Kidney (tissue), 14 donors: ENCODE data around the gene ATP8A2. TPM values are rescaled to one million over a fixed set of nuclear protein-coding genes. Genes with fewer than 3 reads are reported as not detected.

Source experiments
- DNase-seq, 5 donors: peaks; one replicate each; pipeline ENCODE4 v3.0.0-alpha.2; 2013 to 2020
- FAIRE-seq: peaks from 2 replicates; lab custom pipeline; 2012; peaks lifted over from hg19 to GRCh38; lab: Jason Lieb, UNC
- H3K27ac ChIP-seq, 2 donors: one replicate each; pipeline ENCODE4 v1.7.0; 2013; ENCODE audit warnings: low read depth in 2 of 2, low read length in 2 of 2, inconsistent platforms in 1 of 2
- H3K27me3 ChIP-seq: one replicate; pipeline ENCODE4 v1.7.1; 2013; ENCODE audit warnings: low read length, inconsistent platforms; ENCODE audit not compliant: control insufficient read depth, insufficient read depth
- H3K36me3 ChIP-seq, 3 donors: one replicate each; pipeline versions ENCODE4 v1.7.0 to v1.7.1; 2013; ENCODE audit warnings: low read length in 3 of 3, control low read depth in 1 of 3, inconsistent platforms in 1 of 3; ENCODE audit not compliant: insufficient read depth in 3 of 3, control insufficient read depth in 2 of 3
- H3K4me1 ChIP-seq, 3 donors: one replicate each; pipeline versions ENCODE4 v1.7.0 to v1.7.1; 2013; ENCODE audit warnings: low read length in 3 of 3, inconsistent platforms in 1 of 3, low read depth in 1 of 3; ENCODE audit not compliant: control insufficient read depth in 2 of 3, insufficient read depth in 2 of 3
- H3K4me3 ChIP-seq, 3 donors: one replicate each; pipeline versions ENCODE4 v1.7.0 to v1.8.1; 2013; ENCODE audit warnings: low read length in 3 of 3, control low read depth in 1 of 3, inconsistent platforms in 1 of 3
- H3K9ac ChIP-seq, 3 donors: one replicate each; pipeline versions ENCODE4 v1.7.0 to v1.7.1; 2013; ENCODE audit warnings: low read length in 3 of 3, control low read depth in 1 of 3, inconsistent platforms in 1 of 3
- H3K9me3 ChIP-seq, 3 donors: one replicate each; pipeline versions ENCODE4 v1.7.0 to v1.7.1; 2013; ENCODE audit warnings: low read length in 3 of 3, control low read depth in 1 of 3, inconsistent platforms in 1 of 3; ENCODE audit not compliant: control insufficient read depth in 2 of 3, insufficient read depth in 1 of 3
- CTCF ChIP-seq: IDR thresholded peaks from 3 replicates; pipeline ENCODE4 v1.5.1; 2012; ENCODE audit warnings: mild to moderate bottlenecking, moderate library complexity, borderline replicate concordance; ENCODE audit not compliant: insufficient read depth; ENCODE audit errors: extremely low read depth
- intact Hi-C: fragments of 100-400 bp; cut with DNase I; formaldehyde crosslinking; loops from one replicate; pipeline ENCODE4 v1.11.1; 2022
- polyA plus RNA-seq: library from polyadenylated mRNA; stranded (reverse); fragments of 350-450 nt; fragmentation: Illumina TruSeq; extraction: RNeasy Lipid Tissue Mini Kit (QIAGEN cat#74804); gene quantifications from one replicate; pipeline ENCODE4 v1.2.3, GENCODE V29; 2014; ENCODE audit warnings: low read depth, low replicate concordance; ENCODE audit not compliant: insufficient read depth
- total RNA-seq: library from RNA; stranded (reverse); fragmentation: NEBNext Ultra II Directional; extraction: Animal tissue kit (Norgen Biotek cat#: 25700); gene quantifications from one replicate; pipeline ENCODE4 v1.2.1, GENCODE V29; 2021
- donor health status: control.
- donor health status: control.
- donor health status: control.
- donor health status: control.
- donor health status: control.
- donor health status: DM: yes; HTN: yes; CAD: no.
- donor health status: Normal renal cell carcinoma (clear cell type).

The ATP8A2 gene
- total and polyA plus RNA-seq, 2 donors from 2014 or later: 0.50 to 0.73 TPM

- DNase-seq (no peak), FAIRE-seq (no peak)
- Histone ChIP-seq H3K4me1 (no peaks in the 10 kb centered on the region), H3K27ac (no peak overlapping the region), H3K27me3 (no peaks in the 10 kb centered on the region), H3K36me3 (no peaks in the 10 kb centered on the region), H3K9ac (no peak overlapping the region), H3K9me3 (peaks cover 0 to 12% (median 0%) of the 10 kb centered on the region in 3 donors), H3K4me3 (no peak overlapping the region)
- TF ChIP-seq CTCF: no peak
- intact Hi-C loops: no loop called here
Measured at GRCh38 chr13:25525884-25526283, 154.1 kb downstream of the ATP8A2 start.

DNA sequence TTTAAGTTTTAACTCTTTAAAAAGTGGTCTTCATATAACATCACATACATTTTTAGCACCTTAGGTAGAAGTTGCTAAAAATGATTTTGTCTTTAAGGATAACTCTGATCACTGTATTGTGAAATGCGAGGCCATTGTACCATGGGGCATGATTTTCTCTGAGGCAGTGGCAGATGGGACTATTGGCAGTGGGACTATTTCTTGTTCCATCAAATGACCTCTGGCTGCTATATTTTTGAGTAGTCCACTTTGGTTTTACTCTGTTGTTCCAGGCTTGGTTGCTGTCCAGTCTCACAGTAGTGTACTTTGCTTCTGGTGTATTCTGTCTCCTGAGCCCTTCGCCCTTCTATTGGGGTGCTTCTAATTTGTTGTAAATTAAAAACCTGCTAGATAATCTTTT, 156.5 kb downstream of the ATP8A2 start:
- Histone ChIP-seq H3K27me3 (no peaks in the 10 kb centered on the region), H3K27ac (no peak overlapping the region), H3K4me1 (no peaks in the 10 kb centered on the region), H3K9ac (no peak overlapping the region), H3K36me3 (no peaks in the 10 kb centered on the region), H3K4me3 (no peak overlapping the region), H3K9me3 (peaks cover 0 to 12% (median 0%) of the 10 kb centered on the region in 3 donors)
- no peak for FAIRE-seq
- intact Hi-C loops: no loop called here
- no peak for DNase-seq
- no peak for TF ChIP-seq CTCF

DNA sequence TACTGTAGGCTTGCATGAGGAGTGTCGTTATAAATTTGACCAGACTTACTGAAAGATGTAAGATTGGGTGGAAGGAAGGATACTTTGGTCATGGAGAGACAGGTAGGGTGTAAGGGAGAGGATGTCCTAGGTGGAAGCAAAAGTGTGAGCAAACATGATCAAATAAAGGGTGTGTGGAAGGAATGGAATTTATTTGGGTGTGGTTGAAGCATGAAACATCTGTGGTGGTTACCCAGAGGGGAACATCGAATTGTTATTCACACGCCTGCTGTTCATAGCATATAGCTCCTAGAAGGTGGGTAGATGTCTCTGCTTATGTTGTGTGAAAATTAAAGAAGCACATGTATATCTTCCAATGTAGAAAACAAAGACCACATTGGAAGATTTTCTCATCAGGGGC, 157.7 kb downstream of the ATP8A2 start:
- TF ChIP-seq CTCF: no peak
- no peak for FAIRE-seq

DNA sequence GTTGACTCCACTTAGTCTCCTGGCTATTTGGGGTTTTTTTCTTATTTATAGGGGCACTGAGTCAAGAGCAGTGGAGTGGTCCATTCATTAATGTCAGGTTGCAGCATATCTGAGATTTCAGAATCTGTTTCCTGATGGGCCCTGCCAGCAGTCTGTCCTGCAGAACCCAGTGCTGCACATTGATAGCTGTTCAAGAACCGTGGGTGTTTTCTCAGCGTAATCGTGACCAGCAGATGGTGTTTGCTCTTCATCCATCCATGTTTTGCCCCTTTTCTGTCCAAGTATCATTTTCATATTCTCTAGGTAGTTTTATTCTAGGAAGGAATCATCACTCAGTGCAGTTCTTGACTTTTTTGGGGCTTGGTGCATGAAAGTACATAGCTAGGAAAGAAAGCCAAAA, 166.5 kb downstream of the ATP8A2 start:
- Histone ChIP-seq H3K27ac (no peak overlapping the region), H3K9ac (no peak overlapping the region), H3K36me3 (no peaks in the 10 kb centered on the region), H3K4me1 (no peaks in the 10 kb centered on the region), H3K27me3 (no peaks in the 10 kb centered on the region), H3K9me3 (no peaks in the 10 kb centered on the region), H3K4me3 (no peak overlapping the region)
- intact Hi-C loops: no loop called here
- no peak for TF ChIP-seq CTCF
- DNase-seq (no peak), FAIRE-seq (no peak)

More for the DNA sequence above, 157.7 kb downstream of the ATP8A2 start:
- Histone ChIP-seq H3K27me3 (no peaks in the 10 kb centered on the region), H3K9ac (no peak overlapping the region), H3K4me1 (no peaks in the 10 kb centered on the region), H3K9me3 (peaks cover 0 to 12% (median 0%) of the 10 kb centered on the region in 3 donors), H3K4me3 (no peak overlapping the region), H3K36me3 (no peaks in the 10 kb centered on the region), H3K27ac (no peak overlapping the region)
- DNase-seq: no peak
- intact Hi-C loops: no loop called here
